ENCODE data around the gene KIF3A. TPM values are rescaled to one million over a fixed set of nuclear protein-coding genes. Genes with fewer than 3 reads are reported as not detected.

KIF3A gene
- total and polyA plus RNA-seq, 2 donors = 3.4 to 17.6 TPM

DNA sequence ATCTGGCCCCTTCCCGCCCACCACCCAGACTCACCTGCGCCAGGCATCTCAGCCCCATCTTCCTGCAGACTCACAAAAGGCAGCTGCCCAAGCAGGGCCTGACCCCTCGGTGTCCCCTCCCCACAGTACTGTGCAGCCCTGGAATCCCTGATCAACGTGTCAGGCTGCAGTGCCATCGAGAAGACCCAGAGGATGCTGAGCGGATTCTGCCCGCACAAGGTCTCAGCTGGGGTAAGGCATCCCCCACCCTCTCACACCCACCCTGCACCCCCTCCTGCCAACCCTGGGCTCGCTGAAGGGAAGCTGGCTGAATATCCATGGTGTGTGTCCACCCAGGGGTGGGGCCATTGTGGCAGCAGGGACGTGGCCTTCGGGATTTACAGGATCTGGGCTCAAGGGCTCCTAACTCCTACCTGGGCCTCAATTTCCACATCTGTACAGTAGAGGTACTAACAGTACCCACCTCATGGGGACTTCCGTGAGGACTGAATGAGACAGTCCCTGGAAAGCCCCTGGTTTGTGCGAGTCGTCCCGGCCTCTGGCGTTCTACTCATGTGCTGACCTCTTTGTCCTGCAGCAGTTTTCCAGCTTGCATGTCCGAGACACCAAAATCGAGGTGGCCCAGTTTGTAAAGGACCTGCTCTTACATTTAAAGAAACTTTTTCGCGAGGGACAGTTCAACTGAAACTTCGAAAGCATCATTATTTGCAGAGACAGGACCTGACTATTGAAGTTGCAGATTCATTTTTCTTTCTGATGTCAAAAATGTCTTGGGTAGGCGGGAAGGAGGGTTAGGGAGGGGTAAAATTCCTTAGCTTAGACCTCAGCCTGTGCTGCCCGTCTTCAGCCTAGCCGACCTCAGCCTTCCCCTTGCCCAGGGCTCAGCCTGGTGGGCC lies 77.5 kb downstream of the KIF3A start:
- WGBS = 91% methylated on average over 23 of the region's 23 CpGs
- no peaks in the 10 kb centered on the region for H3K36me3 ChIP-seq (ENCODE audit: insufficient read depth)
- no peak overlapping the region for H3K4me3 ChIP-seq (ENCODE audit: low read depth, low read length)

GRCh38 chr5:132658381-132659302 lies 78.7 kb downstream of the KIF3A start:
- no peak for DNase-seq (ENCODE audit: extremely low spot score)
- H3K4me3 ChIP-seq (ENCODE audit: low read depth, low read length) = no peak overlapping the region
- 95% methylated on average over 9 of the region's 9 CpGs for WGBS
- peaks cover 2% of the 10 kb centered on the region for H3K4me1 ChIP-seq (ENCODE audit: insufficient read depth)
- no peaks in the 10 kb centered on the region for H3K36me3 ChIP-seq (ENCODE audit: insufficient read depth)
- H3K27ac ChIP-seq (ENCODE audit: low read depth) = no peak overlapping the region

More for the DNA sequence above, 77.5 kb downstream of the KIF3A start:
- Histone ChIP-seq H3K27ac (ENCODE audit: low read depth) (no peak overlapping the region), H3K4me1 (ENCODE audit: insufficient read depth) (peaks cover 2% of the 10 kb centered on the region)
- DNase-seq (ENCODE audit: extremely low spot score) = no peak

DNA sequence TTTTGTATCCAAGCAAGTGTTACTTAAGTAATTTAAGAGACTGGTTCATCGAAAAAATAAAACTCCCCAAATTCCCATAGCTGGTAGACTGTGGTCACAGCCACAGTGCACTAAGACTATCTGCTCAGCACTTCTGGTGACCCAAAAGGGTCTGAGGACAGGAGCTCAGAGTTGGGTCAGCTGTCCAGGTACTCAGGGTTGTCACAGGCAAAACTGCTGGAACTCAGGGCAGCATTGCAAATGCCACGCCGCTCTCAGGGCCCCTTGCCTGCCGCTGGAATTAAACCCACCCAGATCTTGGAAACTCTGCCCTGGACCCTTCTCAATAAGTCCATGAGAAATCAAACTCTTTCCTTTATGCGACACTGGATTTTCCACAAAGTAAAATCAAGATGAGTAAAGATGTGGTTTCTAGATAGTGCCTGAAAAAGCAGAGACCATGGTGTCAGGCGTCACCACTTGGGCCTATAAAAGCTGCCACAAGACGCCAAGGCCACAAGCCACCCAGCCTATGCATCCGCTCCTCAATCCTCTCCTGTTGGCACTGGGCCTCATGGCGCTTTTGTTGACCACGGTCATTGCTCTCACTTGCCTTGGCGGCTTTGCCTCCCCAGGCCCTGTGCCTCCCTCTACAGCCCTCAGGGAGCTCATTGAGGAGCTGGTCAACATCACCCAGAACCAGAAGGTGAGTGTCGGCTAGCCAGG lies 79.5 kb downstream of the KIF3A start, which contains the start of gene IL13:
IL13 (plus strand) TSS at position 498 of the 705 bp plus-strand sequence; CDS start at position 512, 14 bp downstream.
- Histone ChIP-seq H3K4me3 (ENCODE audit: low read depth, low read length) (no peak within 1 kb of the TSS), H3K27ac (ENCODE audit: low read depth) (no peak within 1 kb of the TSS), H3K36me3 (ENCODE audit: insufficient read depth) (no peaks in the 10 kb centered on the region), H3K4me1 (ENCODE audit: insufficient read depth) (peaks cover 2% of the 10 kb centered on the region)
- DNase-seq (ENCODE audit: extremely low spot score) = no peak
- 96% methylated on average over 12 of the region's 12 CpGs for WGBS

- no peak for DNase-seq (ENCODE audit: extremely low spot score)
- H3K36me3 ChIP-seq (ENCODE audit: insufficient read depth) = no peaks in the 10 kb centered on the region
- H3K4me3 ChIP-seq (ENCODE audit: low read depth, low read length) = no peak overlapping the region
- WGBS = 71% methylated on average over 12 of the region's 12 CpGs
- H3K27ac ChIP-seq (ENCODE audit: low read depth) = no peak overlapping the region
- H3K4me1 ChIP-seq (ENCODE audit: insufficient read depth) = peaks cover 2% of the 10 kb centered on the region
These were observed 80.5 kb downstream of the KIF3A start for GRCh38 chr5:132656774-132657355.

DNA sequence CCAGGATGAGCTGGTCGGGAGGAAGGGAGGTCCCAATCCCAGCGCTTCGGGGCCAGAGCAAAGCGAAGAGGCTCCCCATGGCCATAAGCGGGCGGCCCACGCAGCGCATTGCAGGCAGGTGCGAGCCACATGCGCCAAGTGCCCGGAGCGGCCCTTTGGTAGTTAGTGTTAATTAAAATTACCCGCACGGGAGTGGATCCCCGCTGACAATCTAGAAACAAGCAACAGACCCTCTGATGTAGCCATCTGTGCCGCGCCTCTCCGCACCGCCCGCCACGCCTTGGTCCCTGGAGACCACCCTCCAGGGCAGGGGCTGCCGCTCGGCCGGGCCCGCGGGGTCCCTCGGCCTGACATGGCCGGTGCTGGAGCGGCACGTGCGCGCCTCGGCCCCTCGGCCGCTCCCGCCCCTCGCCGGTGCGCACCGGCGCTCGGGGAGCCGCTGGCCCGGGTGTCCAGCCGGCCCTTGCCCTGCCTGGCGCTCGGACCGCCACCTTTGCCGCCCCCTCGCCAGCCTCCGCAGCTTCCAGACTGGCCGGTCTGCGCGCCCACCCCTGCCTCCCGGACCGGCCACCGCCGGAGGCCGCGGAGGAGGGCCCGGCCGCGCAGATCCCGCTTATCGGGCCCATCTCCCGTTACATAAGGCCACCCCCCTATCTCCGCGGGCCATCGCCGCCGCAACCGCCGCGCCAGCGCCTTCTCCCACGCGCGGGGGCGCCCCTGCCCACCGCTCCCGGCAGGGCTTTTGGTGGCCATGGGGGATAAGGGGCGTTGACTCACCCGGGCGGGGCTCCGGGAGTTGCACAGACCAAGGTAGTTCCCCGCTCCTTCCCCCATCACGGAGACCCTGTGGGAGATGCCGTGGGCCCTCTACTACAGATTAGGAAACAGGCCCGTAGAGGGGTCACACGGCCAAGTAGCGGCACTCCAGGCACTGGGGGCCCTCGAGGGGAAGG lies 81.2 kb downstream of the KIF3A start:
- WGBS = 3% methylated on average over 92 of the region's 92 CpGs
- H3K4me1 ChIP-seq (ENCODE audit: insufficient read depth) = peaks cover 2% of the 10 kb centered on the region

DNA sequence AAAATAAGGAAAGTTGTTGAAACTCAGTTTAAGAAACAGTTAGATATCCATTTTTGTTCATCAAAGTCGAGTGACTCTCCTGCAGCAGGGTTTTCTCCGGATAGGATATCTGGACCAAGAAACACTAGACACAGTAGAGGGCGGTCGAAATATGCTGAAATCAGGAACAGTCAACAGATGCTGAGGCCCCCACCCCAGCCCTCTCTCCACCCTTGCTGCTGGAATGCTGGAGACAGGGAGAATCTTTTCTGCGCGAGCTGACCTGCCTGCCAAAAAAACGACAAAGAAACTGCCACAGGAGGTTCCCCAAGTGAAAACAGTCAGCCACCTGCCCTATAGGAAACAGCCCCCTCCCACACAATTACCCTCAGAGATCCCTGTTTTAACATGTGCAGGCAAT lies 83.6 kb downstream of the KIF3A start:
- WGBS = 23% methylated on average over 7 of the region's 7 CpGs
- no peak overlapping the region for H3K27ac ChIP-seq (ENCODE audit: low read depth)
- H3K36me3 ChIP-seq (ENCODE audit: insufficient read depth) = no peaks in the 10 kb centered on the region
- no peak for DNase-seq (ENCODE audit: extremely low spot score)
- peaks cover 2% of the 10 kb centered on the region for H3K4me1 ChIP-seq (ENCODE audit: insufficient read depth)
- no peak overlapping the region for H3K4me3 ChIP-seq (ENCODE audit: low read depth, low read length)

More for the DNA sequence above, 81.2 kb downstream of the KIF3A start:
- Histone ChIP-seq H3K4me3 (ENCODE audit: low read depth, low read length) (peak overlapping the region; percentile 41), H3K36me3 (ENCODE audit: insufficient read depth) (no peaks in the 10 kb centered on the region), H3K27ac (ENCODE audit: low read depth) (no peak overlapping the region)
- DNase-seq (ENCODE audit: extremely low spot score) = no peak

DNA sequence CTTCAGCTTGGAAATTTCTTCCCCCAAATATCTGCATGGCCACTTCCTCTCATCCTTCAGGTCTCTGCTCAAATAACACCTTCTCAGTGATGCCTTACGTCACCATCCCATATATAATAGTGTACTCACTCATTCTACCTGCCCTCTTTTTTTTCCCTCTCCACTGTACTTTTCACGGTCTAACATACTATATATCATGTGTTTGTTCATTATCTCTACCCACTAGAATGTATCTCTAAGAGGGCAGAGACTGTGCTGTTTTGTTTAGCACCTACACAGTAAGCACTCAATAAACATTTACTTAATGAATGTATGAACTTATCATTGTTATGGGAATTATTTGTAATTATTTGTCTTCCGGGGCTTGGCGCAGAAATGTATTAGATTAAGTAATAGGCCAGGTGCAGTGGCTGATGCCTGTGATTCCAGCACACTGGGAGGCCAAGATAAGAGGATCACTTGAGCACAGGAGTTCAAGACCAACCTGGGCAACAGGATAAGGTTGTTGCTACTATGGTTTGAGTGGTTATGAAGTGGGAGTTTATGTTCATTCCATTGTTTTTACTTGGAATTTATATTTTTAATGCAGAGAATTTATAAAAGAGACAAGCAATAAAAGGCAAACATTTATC lies 85.4 kb downstream of the KIF3A start:
- Histone ChIP-seq H3K4me3 (ENCODE audit: low read depth, low read length) (no peak overlapping the region), H3K36me3 (ENCODE audit: insufficient read depth) (no peaks in the 10 kb centered on the region), H3K27ac (ENCODE audit: low read depth) (no peak overlapping the region), H3K4me1 (ENCODE audit: insufficient read depth) (peaks cover 2% of the 10 kb centered on the region)
- 85% methylated on average over 4 of the region's 4 CpGs for WGBS
- no peak for DNase-seq (ENCODE audit: extremely low spot score)

DNA sequence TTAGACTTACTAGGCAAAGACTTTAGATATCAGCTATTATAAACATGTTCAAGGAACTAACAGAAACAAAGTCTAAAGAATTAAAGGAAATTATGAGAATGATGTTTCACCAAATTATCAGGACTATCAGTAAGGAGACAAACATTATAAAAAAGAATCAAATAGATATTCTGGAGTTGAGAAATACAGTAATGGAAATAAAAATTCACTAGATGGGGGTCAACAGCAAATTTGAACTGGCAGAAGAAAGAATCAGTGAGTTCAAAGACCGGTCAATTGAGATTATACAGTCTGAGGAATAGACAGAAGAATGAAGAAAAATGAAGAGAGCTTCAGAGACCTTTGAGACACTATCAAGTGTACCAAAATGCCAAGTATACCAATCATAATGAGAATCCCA lies 89.0 kb downstream of the KIF3A start:
- Histone ChIP-seq H3K27ac (ENCODE audit: low read depth) (no peak overlapping the region), H3K36me3 (ENCODE audit: insufficient read depth) (no peaks in the 10 kb centered on the region), H3K4me1 (ENCODE audit: insufficient read depth) (no peaks in the 10 kb centered on the region), H3K4me3 (ENCODE audit: low read depth, low read length) (no peak overlapping the region)
- DNase-seq (ENCODE audit: extremely low spot score) = no peak
- WGBS = 96% methylated on average over 1 of the region's 1 CpG

GRCh38 chr5:132647473-132647872 lies 89.9 kb downstream of the KIF3A start:
- DNase-seq (ENCODE audit: extremely low spot score) = no peak
- Histone ChIP-seq H3K27ac (ENCODE audit: low read depth) (no peak overlapping the region), H3K4me1 (ENCODE audit: insufficient read depth) (no peaks in the 10 kb centered on the region), H3K4me3 (ENCODE audit: low read depth, low read length) (no peak overlapping the region), H3K36me3 (ENCODE audit: insufficient read depth) (no peaks in the 10 kb centered on the region)
- 92% methylated on average over 2 of the region's 2 CpGs for WGBS

GRCh38 chr5:132646583-132647266 lies 90.6 kb downstream of the KIF3A start:
- Histone ChIP-seq H3K4me1 (ENCODE audit: insufficient read depth) (no peaks in the 10 kb centered on the region), H3K27ac (ENCODE audit: low read depth) (no peak overlapping the region), H3K4me3 (ENCODE audit: low read depth, low read length) (no peak overlapping the region), H3K36me3 (ENCODE audit: insufficient read depth) (no peaks in the 10 kb centered on the region)
- no peak for DNase-seq (ENCODE audit: extremely low spot score)
- 92% methylated on average over 11 of the region's 11 CpGs for WGBS

DNA sequence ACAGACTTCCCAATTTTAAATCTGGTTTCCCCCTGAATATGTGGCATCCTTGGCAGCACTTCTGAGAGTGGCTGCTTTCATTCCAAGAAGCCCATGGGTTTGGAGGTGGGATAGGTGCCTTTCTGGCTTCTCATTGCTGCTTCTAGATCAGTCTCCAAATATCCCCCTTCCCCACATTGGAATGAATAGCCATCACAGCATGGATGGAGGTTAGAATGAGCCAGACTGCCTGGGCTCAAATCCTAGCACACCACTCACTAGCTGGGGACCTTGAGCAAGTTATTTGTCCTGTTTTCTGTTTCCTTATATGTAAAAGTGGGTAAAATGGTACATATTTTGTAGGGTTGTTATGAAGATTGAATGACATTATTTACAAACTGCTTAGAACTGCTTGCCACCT lies 93.2 kb downstream of the KIF3A start:
- DNase-seq (ENCODE audit: extremely low spot score) = no peak
- H3K4me1 ChIP-seq (ENCODE audit: insufficient read depth) = no peaks in the 10 kb centered on the region
- H3K36me3 ChIP-seq (ENCODE audit: insufficient read depth) = no peaks in the 10 kb centered on the region
- H3K27ac ChIP-seq (ENCODE audit: low read depth) = no peak overlapping the region
- H3K4me3 ChIP-seq (ENCODE audit: low read depth, low read length) = no peak overlapping the region
